Caco-2 (cell line): ENCODE measurements around the gene SMARCD2. TPM values are rescaled to one million over a fixed set of nuclear protein-coding genes. Genes with fewer than 3 reads are reported as not detected.

Experiments used
- BruUV-seq: library from RNA; stranded (reverse); fragments of 400-500 nt; replicated peaks from 2 replicates; lab custom pipeline; 2021; lab: Mats Ljungman, UMichigan
- CTCF ChIA-PET: fragments of 300-600 bp; sonication (Branson Sonifier 250); formaldehyde crosslinking; loops from one replicate; lab custom pipeline; 2022; ENCODE audit warnings: antibody characterized with exemption; lab: Charles Lee
- POLR2A ChIA-PET: fragments of 300-600 bp; sonication (Branson Sonifier 250); formaldehyde crosslinking; loops from one replicate; lab custom pipeline; 2022; ENCODE audit warnings: antibody characterized with exemption; lab: Charles Lee
- DNase-seq, 2 experiments: peaks; one replicate each; pipeline versions ENCODE4 v3.0.0 to v3.0.0-alpha.2; 2020 to 2022
- H3K27me3 ChIP-seq: replicated peaks from 2 replicates; pipeline ENCODE4 v1.6.0; 2011; ENCODE audit warnings: low read length; ENCODE audit not compliant: control insufficient read depth, insufficient read depth
- H3K36me3 ChIP-seq: 2 replicates; pipeline ENCODE4 v1.5.1; 2011; ENCODE audit warnings: low read length; ENCODE audit not compliant: control insufficient read depth, insufficient read depth
- H3K4me1 ChIP-seq: fragments of 250-450 bp; sonication (Bioruptor Pico); 2 replicates; pipeline ENCODE4 v1.5.1; 2020; ENCODE audit warnings: mild to moderate bottlenecking
- H3K4me3 ChIP-seq: 2 replicates; pipeline ENCODE4 v1.5.1; 2011; ENCODE audit warnings: low read depth, mild to moderate bottlenecking, control low read depth, low read length
- H3K9me3 ChIP-seq: fragments of 250-450 bp; sonication (Bioruptor Pico); 2 replicates; pipeline ENCODE4 v1.5.1; 2020; ENCODE audit warnings: mild to moderate bottlenecking, moderate library complexity
- H3K27ac Mint-ChIP-seq: one replicate; pipeline ENCODE4 v1.8.0; 2022; ENCODE audit warnings: mixed read lengths; ENCODE audit not compliant: unreplicated experiment
- H3K27me3 Mint-ChIP-seq: one replicate; pipeline ENCODE4 v1.8.0; 2022; ENCODE audit warnings: mixed read lengths; ENCODE audit not compliant: insufficient read depth, unreplicated experiment
- H3K36me3 Mint-ChIP-seq: one replicate; pipeline ENCODE4 v1.8.0; 2022; ENCODE audit warnings: mild to moderate bottlenecking, mixed read lengths; ENCODE audit not compliant: insufficient read depth, unreplicated experiment
- H3K4me1 Mint-ChIP-seq: one replicate; pipeline ENCODE4 v1.8.0; 2022; ENCODE audit warnings: low read depth, mixed read lengths; ENCODE audit not compliant: unreplicated experiment
- H3K4me3 Mint-ChIP-seq: one replicate; pipeline ENCODE4 v1.8.0; 2022; ENCODE audit warnings: mild to moderate bottlenecking, moderate library complexity, mixed read lengths; ENCODE audit not compliant: unreplicated experiment
- H3K9me3 Mint-ChIP-seq: one replicate; pipeline ENCODE4 v1.8.0; 2022; ENCODE audit warnings: mixed read lengths; ENCODE audit not compliant: unreplicated experiment
- intact Hi-C: fragments of 100-400 bp; cut with micrococcal nuclease; formaldehyde crosslinking; loops from one replicate; pipeline ENCODE4 v1.10.0; 2022; ENCODE audit not compliant: unreplicated experiment
- total RNA-seq: library from RNA; stranded (reverse); gene quantifications from 2 replicates; pipeline ENCODE4 v1.2.3, GENCODE V29; 2022
- TF ChIP-seq, protein P1 (sequence below), 2 experiments: fragments of 200-600 bp in 1 of 2; IDR thresholded peaks; 1 replicate in 1 of 2; 2 replicates in 1 of 2; pipeline versions ENCODE4 v1.5.1 to v1.8.0; 2011 to 2022; ENCODE audit warnings: antibody characterized with exemption in 1 of 2, control low read depth in 1 of 2, inconsistent platforms in 1 of 2, low read depth in 1 of 2, low read length in 1 of 2, mild to moderate bottlenecking in 1 of 2, moderate library complexity in 1 of 2; ENCODE audit not compliant: insufficient read depth in 1 of 2, severe bottlenecking in 1 of 2, unreplicated experiment in 1 of 2

The SMARCD2 gene
- total RNA-seq, 1 experiment from 2014 or later, result 134 TPM

DNA sequence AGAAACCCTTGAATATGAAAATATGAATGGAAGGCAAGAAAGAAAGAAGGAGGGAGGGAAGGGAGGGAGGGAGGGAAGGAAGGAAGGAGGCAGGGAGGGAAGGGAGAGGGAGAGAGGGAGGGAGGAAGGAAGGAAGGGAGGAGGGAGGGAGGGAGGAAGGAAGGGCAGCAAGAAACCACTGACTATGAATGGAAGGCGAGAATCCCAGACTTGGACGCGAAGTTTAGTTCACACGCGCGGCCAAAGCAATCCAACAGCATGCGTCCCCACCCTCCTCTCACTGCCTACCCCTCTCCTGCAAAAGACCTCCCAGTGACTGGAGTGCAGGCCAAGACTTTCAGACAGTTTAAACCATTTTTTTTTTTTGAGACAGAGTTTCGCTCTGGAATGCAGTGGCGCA, 7.9 kb upstream of the SMARCD2 start:
- Mint-ChIP-seq H3K9me3 (no peaks in the 10 kb centered on the region), H3K4me3 (peak overlapping the region; percentile 90), H3K4me1 (peaks cover 7% of the 10 kb centered on the region), H3K27me3 (no peaks in the 10 kb centered on the region), H3K27ac (peak overlapping the region; percentile 99), H3K36me3 (peaks cover 50% of the 10 kb centered on the region)
- ChIA-PET CTCF (no interaction called here), POLR2A (no interaction called here)
- Histone ChIP-seq H3K27me3 (no peaks in the 10 kb centered on the region), H3K4me3 (peak overlapping the region; percentile 84), H3K9me3 (no peaks in the 10 kb centered on the region), H3K36me3 (peaks cover 3% of the 10 kb centered on the region; the same call in 1 of the 2 replicates), H3K4me1 (peaks cover 4% of the 10 kb centered on the region; the same call in 1 of the 2 replicates)
- BruUV-seq, result no TSS peak
- intact Hi-C loops, result no loop called here
- TF ChIP-seq, protein P1, sequence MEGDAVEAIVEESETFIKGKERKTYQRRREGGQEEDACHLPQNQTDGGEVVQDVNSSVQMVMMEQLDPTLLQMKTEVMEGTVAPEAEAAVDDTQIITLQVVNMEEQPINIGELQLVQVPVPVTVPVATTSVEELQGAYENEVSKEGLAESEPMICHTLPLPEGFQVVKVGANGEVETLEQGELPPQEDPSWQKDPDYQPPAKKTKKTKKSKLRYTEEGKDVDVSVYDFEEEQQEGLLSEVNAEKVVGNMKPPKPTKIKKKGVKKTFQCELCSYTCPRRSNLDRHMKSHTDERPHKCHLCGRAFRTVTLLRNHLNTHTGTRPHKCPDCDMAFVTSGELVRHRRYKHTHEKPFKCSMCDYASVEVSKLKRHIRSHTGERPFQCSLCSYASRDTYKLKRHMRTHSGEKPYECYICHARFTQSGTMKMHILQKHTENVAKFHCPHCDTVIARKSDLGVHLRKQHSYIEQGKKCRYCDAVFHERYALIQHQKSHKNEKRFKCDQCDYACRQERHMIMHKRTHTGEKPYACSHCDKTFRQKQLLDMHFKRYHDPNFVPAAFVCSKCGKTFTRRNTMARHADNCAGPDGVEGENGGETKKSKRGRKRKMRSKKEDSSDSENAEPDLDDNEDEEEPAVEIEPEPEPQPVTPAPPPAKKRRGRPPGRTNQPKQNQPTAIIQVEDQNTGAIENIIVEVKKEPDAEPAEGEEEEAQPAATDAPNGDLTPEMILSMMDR (IDR thresholded peaks at IDR 0.05; ENCODE audit: insufficient read depth in 1 of 2, low read depth in 1 of 2, low read length in 1 of 2, severe bottlenecking in 1 of 2, unreplicated experiment in 1 of 2), result no peak
- DNase-seq, result no peak

DNA sequence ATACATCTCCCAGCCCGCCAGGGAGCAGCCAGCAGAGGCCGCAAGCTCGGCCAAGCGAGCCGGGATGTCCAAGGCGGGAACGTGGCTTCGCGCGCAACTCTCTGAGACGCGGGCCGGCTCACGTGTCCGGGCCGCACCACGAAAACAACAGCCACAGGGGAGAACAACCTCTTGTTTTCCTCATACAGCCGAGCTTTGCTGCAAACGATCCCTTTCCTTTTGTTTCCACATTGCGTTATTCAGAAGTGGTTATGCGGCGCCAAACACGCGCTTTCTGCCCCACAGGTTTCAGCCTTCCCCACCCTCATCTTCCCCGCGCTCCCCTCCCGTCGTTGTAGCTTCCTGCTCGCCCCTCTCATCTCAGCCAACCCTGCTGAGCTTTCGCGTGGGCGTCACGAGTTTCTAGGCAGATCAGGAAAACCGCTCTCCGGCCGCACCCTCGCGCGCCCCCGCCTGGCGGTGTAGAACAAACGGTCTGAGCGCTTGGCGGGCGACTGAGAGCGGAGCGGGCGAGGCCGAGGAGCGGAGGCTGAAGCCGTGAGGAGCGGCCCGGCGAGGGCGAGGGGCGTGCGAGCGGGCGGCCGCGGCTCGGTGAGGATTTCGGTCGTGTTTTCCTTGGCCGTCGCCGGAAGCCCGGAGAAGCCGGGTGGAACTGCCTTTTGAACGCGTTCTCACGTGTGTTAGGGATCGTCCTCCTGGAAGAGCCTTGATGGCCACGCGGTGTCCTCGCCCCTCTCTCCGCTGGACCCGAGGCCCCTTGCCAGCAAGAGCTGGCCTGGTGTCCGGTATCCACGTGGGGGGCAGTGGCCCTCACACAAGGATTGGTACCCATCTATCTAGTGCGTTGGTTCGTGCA, 6.6 kb upstream of the SMARCD2 start:
- no peaks in the 10 kb centered on the region for H3K9me3 ChIP-seq
- peak overlapping the region; percentile 84 for H3K4me3 ChIP-seq
- POLR2A ChIA-PET, result interaction anchor here (0.6 to 1.7 kb wide), 5 partner anchors 12 to 266 kb away, joined by 4 to 17 read pairs (median 5); partner anchors contain the start of genes CCDC47, DDX42 and PSMC5

More for the DNA sequence above, 6.6 kb upstream of the SMARCD2 start:
- H3K4me1 ChIP-seq, result peaks cover 4% of the 10 kb centered on the region; the same call in 1 of the 2 replicates
- Mint-ChIP-seq H3K9me3 (no peaks in the 10 kb centered on the region), H3K36me3 (peaks cover 47% of the 10 kb centered on the region), H3K27me3 (no peaks in the 10 kb centered on the region), H3K4me1 (peaks cover 11% of the 10 kb centered on the region), H3K4me3 (peak overlapping the region; percentile 90), H3K27ac (peak overlapping the region; percentile 99)
- CTCF ChIA-PET, result interaction anchor here (0.6 to 1.7 kb wide), 13 partner anchors 10 to 1450 kb away, joined by 3 to 19 read pairs (median 6); partner anchors contain the start of genes CCDC47, DDX42 and MAP3K3
- no peaks in the 10 kb centered on the region for H3K36me3 ChIP-seq
- TSS peak; percentile 54 for BruUV-seq
- intact Hi-C loops, result loop anchor here (10.0 kb wide), 1 partner anchor 224 kb away; the partner anchor contains the start of gene MAP3K3
- H3K27me3 ChIP-seq, result no peaks in the 10 kb centered on the region
- TF ChIP-seq, protein P1 (IDR thresholded peaks at IDR 0.05; ENCODE audit: insufficient read depth in 1 of 2, low read depth in 1 of 2, low read length in 1 of 2, severe bottlenecking in 1 of 2, unreplicated experiment in 1 of 2), result peak; percentile 59 to 89
- peak; percentile 98 to 99 for DNase-seq
